GM12875 (cell line): Measurements from ENCODE around the gene ANKS6.

Experiments
- H3K4me3 ChIP-seq: one replicate; pipeline ENCODE4 v1.5.1; 2011; ENCODE audit warnings: low read depth, low read length, control low read depth
- CTCF ChIP-seq: IDR thresholded peaks from 2 replicates; pipeline ENCODE4 v1.5.1; 2011; ENCODE audit warnings: low read depth, mild to moderate bottlenecking, control low read depth, inconsistent platforms, low read length, moderate library complexity, borderline replicate concordance; ENCODE audit not compliant: insufficient read depth

Gene ANKS6

DNA sequence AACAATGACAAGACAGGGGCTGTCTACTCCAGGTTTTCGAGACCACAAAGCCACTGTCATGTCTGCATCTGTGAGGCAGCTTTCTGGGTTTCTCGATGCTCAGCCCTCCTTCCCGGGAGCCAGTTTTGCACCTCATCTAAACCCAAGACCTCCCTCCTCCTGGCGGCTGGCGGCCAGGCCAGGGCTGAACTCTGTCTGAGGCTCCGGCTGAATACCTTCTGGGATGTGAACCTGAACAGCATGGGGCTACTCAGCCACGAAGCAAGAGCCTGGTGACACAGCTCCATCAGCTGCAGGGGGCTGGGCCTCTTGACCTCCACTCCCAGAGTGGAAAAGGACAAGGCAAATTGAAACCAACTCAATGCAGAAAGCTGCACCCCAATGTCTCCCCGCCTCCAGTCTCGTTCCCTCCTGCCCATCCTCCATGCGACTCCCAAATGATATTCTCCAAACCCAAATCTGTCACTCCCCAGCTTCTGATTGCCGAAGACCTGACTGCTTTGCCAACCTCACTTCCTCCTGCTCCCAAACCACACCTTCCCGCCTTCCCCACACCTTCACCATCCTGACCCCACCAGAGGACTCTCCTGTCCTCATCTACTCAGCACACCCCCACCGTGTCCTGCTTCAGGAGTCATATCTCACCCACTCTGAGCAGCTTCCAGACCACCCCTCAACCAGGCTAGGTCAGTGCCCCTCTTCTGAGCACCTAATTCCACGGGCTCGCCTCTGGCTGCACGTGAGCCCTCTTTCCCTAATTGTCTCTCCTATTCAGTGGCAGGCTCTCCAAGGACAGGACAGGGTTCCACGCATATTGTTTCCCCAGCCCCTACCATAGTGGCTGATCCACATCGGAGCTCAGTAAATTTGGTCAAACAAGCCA lies 4.5 kb downstream of the ANKS6 start:
- TF ChIP-seq CTCF: no peak
- no peak overlapping the region for H3K4me3 ChIP-seq

DNA sequence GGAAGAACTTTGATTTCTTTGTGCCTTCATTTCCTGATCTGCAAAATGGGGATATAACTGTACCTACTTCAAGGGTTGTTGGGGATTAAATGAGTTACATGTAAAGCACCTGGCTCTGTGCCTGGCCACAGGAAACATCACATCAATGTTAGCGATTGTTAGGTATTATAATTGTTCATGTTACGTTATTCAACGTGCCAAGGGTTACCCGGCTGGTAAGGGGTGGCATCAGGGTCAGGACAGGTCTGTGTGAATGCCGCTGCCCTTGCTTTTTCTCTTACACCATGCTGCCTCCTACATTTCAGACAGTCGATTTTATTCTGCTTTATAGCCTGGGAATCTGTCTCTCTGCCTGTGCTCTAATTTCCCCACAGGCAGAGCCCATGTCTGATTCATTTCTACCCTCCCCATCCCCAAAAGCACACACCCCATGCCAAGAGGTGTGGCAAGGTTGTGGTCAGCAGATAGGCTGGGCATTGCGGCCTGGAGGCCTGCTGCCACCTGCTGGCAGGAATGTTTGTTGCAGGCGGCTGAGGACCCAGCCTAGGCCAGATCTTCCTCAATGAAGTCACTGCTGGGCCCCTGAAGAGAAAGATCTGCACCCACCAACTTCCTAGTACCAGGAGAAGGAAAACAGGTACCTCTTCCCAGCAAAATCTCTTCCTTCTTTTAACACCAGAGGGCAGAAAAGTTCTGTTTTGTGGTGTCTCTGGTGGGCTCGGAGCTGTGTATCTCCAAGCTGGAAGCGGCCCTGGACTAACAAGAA lies 5.3 kb downstream of the ANKS6 start:
- peak; percentile 88 for TF ChIP-seq CTCF
- H3K4me3 ChIP-seq: no peak overlapping the region

DNA sequence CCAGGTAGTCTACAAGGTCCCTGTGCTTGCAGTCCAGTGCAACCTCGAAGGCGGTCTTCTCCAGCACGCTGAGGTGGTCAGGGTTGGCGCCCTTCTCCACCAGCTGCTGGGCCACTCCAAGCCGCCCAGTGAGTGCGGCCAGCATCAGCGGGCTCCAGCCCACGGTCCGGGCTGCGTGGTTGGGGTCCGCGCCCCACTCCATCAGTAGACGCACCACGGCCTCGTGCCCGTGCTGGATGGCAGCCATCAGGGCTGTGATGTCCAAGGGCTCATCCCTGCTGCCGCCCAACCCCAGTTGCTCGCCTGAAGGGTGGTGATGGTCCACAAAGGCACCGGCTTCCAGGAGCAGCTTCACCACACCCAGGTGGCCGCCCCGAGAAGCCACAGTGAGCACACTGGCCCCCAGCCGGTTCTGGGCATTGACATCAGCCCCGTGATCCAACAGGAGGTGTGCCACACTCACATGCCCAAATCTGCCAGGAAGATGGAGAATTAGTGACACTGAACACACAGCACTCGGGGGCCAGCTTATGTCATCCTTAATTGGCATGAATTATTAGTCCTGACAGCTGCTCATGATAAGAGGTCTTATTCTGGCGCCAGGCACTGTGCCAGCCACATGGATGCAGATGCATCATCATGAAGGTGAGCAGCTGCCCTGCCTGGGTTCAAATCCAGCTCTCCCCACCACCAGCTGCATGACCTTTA lies 6.1 kb downstream of the ANKS6 start:
- H3K4me3 ChIP-seq: no peak overlapping the region
- TF ChIP-seq CTCF: no peak

- no peak for TF ChIP-seq CTCF
- no peak overlapping the region for H3K4me3 ChIP-seq
Observed at GRCh38 chr9:98789483-98790133, 6.7 kb downstream of the ANKS6 start.

DNA sequence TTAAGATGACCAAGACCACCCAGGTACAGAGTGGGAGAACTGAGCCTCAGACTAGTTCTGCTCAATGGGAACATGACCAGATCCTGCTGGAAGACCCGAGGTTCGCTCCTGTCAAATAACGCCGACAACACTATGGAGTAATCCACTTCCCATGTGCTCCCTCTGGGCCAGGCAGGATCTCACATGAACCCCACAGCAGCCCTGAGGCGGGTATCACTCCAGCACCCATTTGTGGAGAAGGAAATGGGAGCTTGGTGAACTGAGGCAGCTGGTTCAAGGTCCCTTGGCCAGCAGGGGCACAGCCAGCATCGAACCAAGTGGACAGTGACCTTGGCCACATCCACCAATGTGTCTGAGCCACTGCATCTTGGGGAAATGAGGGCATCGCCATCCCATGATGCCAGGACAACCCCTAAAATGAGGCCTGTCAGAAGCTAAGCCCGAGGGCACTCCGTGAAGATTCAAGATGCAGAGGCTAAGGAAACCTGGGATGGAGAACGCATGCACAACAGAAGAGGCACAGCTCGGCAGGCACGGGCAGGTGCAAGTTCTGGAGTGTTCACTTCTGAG lies 8.5 kb downstream of the ANKS6 start:
- no peak for TF ChIP-seq CTCF
- no peak overlapping the region for H3K4me3 ChIP-seq

GRCh38 chr9:98786750-98787510 lies 9.4 kb downstream of the ANKS6 start:
- no peak overlapping the region for H3K4me3 ChIP-seq
- TF ChIP-seq CTCF: no peak
